Measurements from ENCODE around the gene NCKAP5.

DNA sequence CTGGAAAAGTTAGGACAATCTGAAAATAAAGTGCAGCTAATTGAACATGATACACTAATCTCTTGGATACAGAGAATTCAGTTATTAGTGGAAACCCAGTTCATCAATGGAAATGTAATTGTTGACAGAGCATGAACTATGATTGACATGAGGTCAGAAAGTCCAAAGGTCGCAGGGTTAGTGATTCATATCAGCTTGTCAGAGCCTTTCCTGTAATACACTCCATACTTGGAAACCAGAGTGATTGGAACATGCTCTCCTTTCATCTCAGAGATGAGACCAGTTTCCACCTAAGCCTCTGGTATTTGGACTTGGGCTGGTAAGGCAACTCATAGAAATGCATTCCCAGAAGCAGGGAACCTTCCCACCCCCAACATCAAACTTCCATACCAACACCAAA lies 8.5 kb upstream of the NCKAP5 start:
- TF ChIP-seq EZH2 (IDR thresholded peaks at IDR 0.05; ENCODE audit: insufficient read depth, poor library complexity, severe bottlenecking) (no peak), EZH2phosphoT487 (IDR thresholded peaks at IDR 0.05; ENCODE audit: insufficient read depth, low read depth) (no peak)

Measured in GM23248 (cell line).